H1 (cell line): Measurements from ENCODE around the gene GRM8.

Source experiments
- CTCF ChIP-seq, 3 experiments: IDR thresholded peaks; 1 replicate in 2 of 3; 2 replicates in 1 of 3; pipeline versions ENCODE4 v1.5.1 to v1.6.1; 2011; ENCODE audit warnings: low read length in 3 of 3, mild to moderate bottlenecking in 3 of 3, inconsistent platforms in 2 of 3, low read depth in 1 of 3, moderate library complexity in 1 of 3; ENCODE audit not compliant: insufficient read depth in 1 of 3; ENCODE audit errors: control extremely low read depth in 1 of 3
- EP300 ChIP-seq, 2 experiments: IDR thresholded peaks; 1 replicate in 1 of 2; 2 replicates in 1 of 2; pipeline ENCODE4 v1.6.1; 2011 to 2012; ENCODE audit warnings: low read depth in 2 of 2, low read length in 2 of 2, mild to moderate bottlenecking in 2 of 2, borderline replicate concordance in 1 of 2, inconsistent platforms in 1 of 2, moderate library complexity in 1 of 2
- NRF1 ChIP-seq: IDR thresholded peaks from 2 replicates; pipeline ENCODE4 v1.6.1; 2011; ENCODE audit warnings: mild to moderate bottlenecking, low read depth, low read length, improper control_type of control experiment
- SRF ChIP-seq: IDR thresholded peaks from 2 replicates; pipeline ENCODE4 v1.6.1; 2011; ENCODE audit warnings: mild to moderate bottlenecking, low read depth, low read length, moderate library complexity
- TAF1 ChIP-seq: IDR thresholded peaks from 2 replicates; pipeline ENCODE4 v1.6.1; 2011; ENCODE audit warnings: mild to moderate bottlenecking, low read depth, low read length
- YY1 ChIP-seq: IDR thresholded peaks from 2 replicates; pipeline ENCODE4 v1.6.1; 2011; ENCODE audit warnings: low read depth, mild to moderate bottlenecking, low read length
- TF ChIP-seq, protein P1 (sequence below): IDR thresholded peaks from 2 replicates; pipeline ENCODE4 v1.6.1; 2011; ENCODE audit warnings: low read length, improper control_type of control experiment

- no peak for TF ChIP-seq CTCF (IDR thresholded peaks at IDR 0.05; ENCODE audit: control extremely low read depth in 1 of 3, insufficient read depth in 1 of 3, low read depth in 1 of 3, low read length in 3 of 3)
- TF ChIP-seq, protein P1, sequence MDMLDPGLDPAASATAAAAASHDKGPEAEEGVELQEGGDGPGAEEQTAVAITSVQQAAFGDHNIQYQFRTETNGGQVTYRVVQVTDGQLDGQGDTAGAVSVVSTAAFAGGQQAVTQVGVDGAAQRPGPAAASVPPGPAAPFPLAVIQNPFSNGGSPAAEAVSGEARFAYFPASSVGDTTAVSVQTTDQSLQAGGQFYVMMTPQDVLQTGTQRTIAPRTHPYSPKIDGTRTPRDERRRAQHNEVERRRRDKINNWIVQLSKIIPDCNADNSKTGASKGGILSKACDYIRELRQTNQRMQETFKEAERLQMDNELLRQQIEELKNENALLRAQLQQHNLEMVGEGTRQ, result no peak
- no peak for TF ChIP-seq YY1
- TF ChIP-seq SRF, result no peak
- no peak for TF ChIP-seq NRF1
- TF ChIP-seq EP300 (IDR thresholded peaks at IDR 0.05; ENCODE audit: borderline replicate concordance in 1 of 2, low read depth in 2 of 2, low read length in 2 of 2), result no peak
- no peak for TF ChIP-seq TAF1
These were observed 37.6 kb downstream of the GRM8 start for GRCh38 chr7:127214956-127215718.
